B cell (primary cell): Measurements from ENCODE around the gene XRCC1. TPM values are rescaled to one million over a fixed set of nuclear protein-coding genes. Genes with fewer than 3 reads are reported as not detected.

Experiments
- ATAC-seq: fragments of 200-7000 bp; cut with Tn5 transposase; one replicate; pipeline ENCODE4 v1.10.0; 2021; ENCODE audit warnings: low read depth, mild to moderate bottlenecking, moderate number of reproducible peaks, moderate library complexity
- CTCF ChIA-PET: fragments of 350-600 bp; sonication (Branson Sonifier 250); formaldehyde crosslinking; loops from one replicate; lab custom pipeline; 2021; ENCODE audit warnings: antibody characterized with exemption, inconsistent platforms; lab: Charles Lee
- POLR2A ChIA-PET: fragments of 350-600 bp; sonication (Branson Sonifier 250); formaldehyde crosslinking; loops from one replicate; lab custom pipeline; 2021; ENCODE audit warnings: antibody characterized with exemption; lab: Charles Lee
- DNase-seq: peaks from one replicate; pipeline ENCODE4 v3.0.0; 2013
- H2AFZ ChIP-seq: 2 replicates; pipeline ENCODE4 v1.6.1; 2012; ENCODE audit warnings: mild to moderate bottlenecking, low read depth, low read length; ENCODE audit not compliant: insufficient read depth, poor library complexity, severe bottlenecking
- H3K27ac ChIP-seq, 2 donors: 1 replicate in 1 of 2; 2 replicates in 1 of 2; pipeline ENCODE4 v1.5.1; 2012 to 2013; ENCODE audit warnings: low read length in 2 of 2, mild to moderate bottlenecking in 2 of 2, moderate library complexity in 1 of 2
- H3K27me3 ChIP-seq, 4 experiments: fragments of 200-600 bp in 1 of 4; sonication (generic) in 1 of 4; replicated peaks in 1 of 4; 1 replicate in 2 of 4; 2 replicates in 2 of 4; pipeline versions ENCODE4 v1.6.1 to v1.7.0; 2013 to 2016; ENCODE audit warnings: low read length in 3 of 4, mild to moderate bottlenecking in 2 of 4, mixed read lengths in 1 of 4, moderate library complexity in 1 of 4; ENCODE audit not compliant: insufficient read depth in 4 of 4, control insufficient read depth in 3 of 4; ENCODE audit errors: control extremely low read depth in 1 of 4
- H3K36me3 ChIP-seq, 2 experiments: replicated peaks in 1 of 2; 1 replicate in 1 of 2; 2 replicates in 1 of 2; pipeline versions ENCODE4 v1.6.1 to v1.7.1; 2013; ENCODE audit warnings: low read length in 1 of 2; ENCODE audit not compliant: insufficient read depth in 2 of 2, control insufficient read depth in 1 of 2; ENCODE audit errors: control extremely low read depth in 1 of 2, extremely low read depth in 1 of 2
- H3K4me1 ChIP-seq, 2 donors: fragments of 200-600 bp in 1 of 2; sonication (generic) in 1 of 2; 1 replicate in 1 of 2; 2 replicates in 1 of 2; pipeline versions ENCODE4 v1.5.1 to v1.6.1; 2013 to 2017; ENCODE audit warnings: low read length in 2 of 2; ENCODE audit not compliant: control insufficient read depth in 2 of 2, insufficient read depth in 2 of 2
- H3K4me2 ChIP-seq: replicated peaks from 2 replicates; pipeline ENCODE3; 2012; ENCODE audit warnings: mild to moderate bottlenecking, low read depth, low read length; ENCODE audit not compliant: poor library complexity, severe bottlenecking
- H3K4me3 ChIP-seq, 5 experiments: fragments of 200-600 bp in 1 of 5; sonication (generic) in 1 of 5; 1 replicate in 3 of 5; 2 replicates in 2 of 5; pipeline versions ENCODE4 v1.5.1 to v1.7.0; 2011 to 2016; ENCODE audit warnings: low read length in 4 of 5, mild to moderate bottlenecking in 4 of 5, low read depth in 2 of 5, control low read depth in 1 of 5, moderate library complexity in 1 of 5; ENCODE audit not compliant: insufficient read depth in 1 of 5; ENCODE audit errors: control extremely low read depth in 1 of 5, extremely low read depth in 1 of 5
- H3K79me2 ChIP-seq: fragments of 200-600 bp; sonication (generic); one replicate; pipeline ENCODE4 v1.6.0; 2016; ENCODE audit warnings: low read length; ENCODE audit not compliant: control insufficient read depth, insufficient read depth
- H3K9ac ChIP-seq: fragments of 200-600 bp; sonication (generic); 2 replicates; pipeline ENCODE4 v1.6.1; 2017; ENCODE audit warnings: mild to moderate bottlenecking, low read length, moderate library complexity
- H3K9me3 ChIP-seq, 3 donors: one replicate each; pipeline versions ENCODE4 v1.6.1 to v1.7.1; 2013; ENCODE audit warnings: low read length in 2 of 3; ENCODE audit not compliant: control insufficient read depth in 2 of 3, insufficient read depth in 1 of 3; ENCODE audit errors: control extremely low read depth in 1 of 3
- H4K20me1 ChIP-seq: 2 replicates; pipeline ENCODE4 v1.6.0; 2012; ENCODE audit warnings: mild to moderate bottlenecking, low read length; ENCODE audit not compliant: insufficient read depth, control insufficient read depth, poor library complexity, severe bottlenecking
- H3K27ac Mint-ChIP-seq: one replicate; pipeline ENCODE4 v1.8.0; 2021; ENCODE audit warnings: mixed read lengths
- H3K27me3 Mint-ChIP-seq: one replicate; pipeline ENCODE4 v1.8.0; 2021; ENCODE audit warnings: mixed read lengths
- H3K4me1 Mint-ChIP-seq: one replicate; pipeline ENCODE4 v1.8.0; 2021; ENCODE audit warnings: mixed read lengths
- H3K4me3 Mint-ChIP-seq: one replicate; pipeline ENCODE4 v1.8.0; 2021; ENCODE audit warnings: mixed read lengths
- H3K9me3 Mint-ChIP-seq: one replicate; pipeline ENCODE4 v1.8.0; 2022; ENCODE audit warnings: mixed read lengths; ENCODE audit not compliant: insufficient read depth
- CTCF ChIP-seq: fragments of 200-600 bp; IDR thresholded peaks from one replicate; pipeline ENCODE4 v1.8.0; 2022; ENCODE audit warnings: antibody characterized with exemption, mild to moderate bottlenecking
- EZH2 ChIP-seq: IDR thresholded peaks from 2 replicates; pipeline ENCODE4 v1.6.1; 2012; ENCODE audit warnings: borderline replicate concordance, low read depth, mild to moderate bottlenecking, moderate library complexity, low read length; ENCODE audit not compliant: insufficient read depth, poor library complexity, severe bottlenecking
- WGBS: methylation state at CpG from one replicate; pipeline ENCODE4 v1.1.5; 2013; ENCODE audit warnings: missing lambda C conversion rate; ENCODE audit not compliant: insufficient coverage; 5-methylcytosine and 5-hydroxymethylcytosine counted together
- intact Hi-C: fragments of 100-400 bp; cut with micrococcal nuclease; formaldehyde crosslinking; loops from one replicate; pipeline ENCODE4 v1.10.0; 2022
- polyA plus RNA-seq: library from polyadenylated mRNA; depleted of rRNA; stranded (reverse); fragments of >200 nt; gene quantifications from 2 replicates; pipeline ENCODE4 v1.2.3, GENCODE V29; 2012
- total RNA-seq, 2 donors: library from RNA; stranded (reverse); fragments of 120-200 nt in 1 of 2; gene quantifications; 1 replicate in 1 of 2; 2 replicates in 1 of 2; pipeline versions ENCODE4 v1.2.3 to v1.2.4, GENCODE V29; 2013 to 2022

XRCC1 gene
- total and polyA plus RNA-seq, 2 donors (not counting 1 experiment from before 2014, with no cell fraction given) = 34.6 to 38.2 TPM

GRCh38 chr19:43624933-43625332 lies 49.6 kb upstream of the XRCC1 start:
- Mint-ChIP-seq H3K27me3 (peaks cover 15% of the 10 kb centered on the region), H3K4me3 (no peak overlapping the region), H3K4me1 (peaks cover 19% of the 10 kb centered on the region), H3K9me3 (no peaks in the 10 kb centered on the region), H3K27ac (no peak overlapping the region)
- intact Hi-C loops = no loop called here
- TF ChIP-seq CTCF (peak; percentile 61), EZH2 (no peak)
- H3K4me2 ChIP-seq = peak overlapping the region; percentile 61
- H3K9me3 ChIP-seq = peaks cover 0 to 27% (median 0%) of the 10 kb centered on the region in 3 donors
- H3K27ac ChIP-seq = no peak overlapping the region
- peak; percentile 75 for ATAC-seq
- H3K27me3 ChIP-seq = peaks cover 0 to 14% (median 7%) of the 10 kb centered on the region in 4 experiments
- no peak overlapping the region for H3K4me3 ChIP-seq
- peak overlapping the region; percentile 39 for H2AFZ ChIP-seq
- no peaks in the 10 kb centered on the region for H3K79me2 ChIP-seq
- ChIA-PET CTCF (interaction anchor here (0.6 to 3.4 kb wide), 3 partner anchors 70 to 1238 kb away, joined by 4 to 12 read pairs (median 11); no protein-coding TSS in a partner anchor), POLR2A (no interaction called here)
- H3K4me1 ChIP-seq = peaks cover 14% of the 10 kb centered on the region in 2 donors
- H3K36me3 ChIP-seq = no peaks in the 10 kb centered on the region
- no peak overlapping the region for H3K9ac ChIP-seq
- DNase-seq = peak; percentile 86
- peaks cover 16% of the 10 kb centered on the region for H4K20me1 ChIP-seq
- WGBS = 6% methylated on average over 20 of the region's 30 CpGs

GRCh38 chr19:43623889-43624670 lies 48.8 kb upstream of the XRCC1 start:
- intact Hi-C loops = no loop called here
- Histone ChIP-seq H3K27ac (no peak overlapping the region), H3K9me3 (peaks cover 0 to 28% (median 0%) of the 10 kb centered on the region in 3 donors), H3K79me2 (no peaks in the 10 kb centered on the region), H3K27me3 (peaks cover 0 to 14% (median 7%) of the 10 kb centered on the region in 4 experiments), H4K20me1 (peaks cover 16% of the 10 kb centered on the region), H3K4me3 (no peak overlapping the region), H3K9ac (no peak overlapping the region), H3K36me3 (no peaks in the 10 kb centered on the region), H3K4me1 (peaks cover 15 to 17% of the 10 kb centered on the region in 2 donors), H3K4me2 (peak overlapping the region; percentile 43), H2AFZ (no peak overlapping the region)
- WGBS = 87% methylated on average over 35 of the region's 35 CpGs
- Mint-ChIP-seq H3K27me3 (peaks cover 15% of the 10 kb centered on the region), H3K9me3 (no peaks in the 10 kb centered on the region), H3K4me3 (no peak overlapping the region), H3K27ac (no peak overlapping the region), H3K4me1 (peaks cover 24% of the 10 kb centered on the region)
- TF ChIP-seq CTCF = no peak
- DNase-seq (no peak), ATAC-seq (no peak)
- CTCF ChIA-PET = interaction anchor here (0.6 to 3.4 kb wide), 2 partner anchors 69 to 1238 kb away, joined by 4 to 12 read pairs; no protein-coding TSS in a partner anchor
- POLR2A ChIA-PET = interaction anchor here (0.6 kb wide), 1 partner anchor 27 kb away, joined by 5 read pairs; no protein-coding TSS in a partner anchor
